Astrocyte (in vitro differentiated cells and primary cell): ENCODE results near the gene DHRS2.

ENCODE experiments used
- CTCF ChIP-seq: IDR thresholded peaks from 2 replicates; pipeline ENCODE4 v1.5.1; 2011; ENCODE audit warnings: low read depth, mild to moderate bottlenecking, inconsistent platforms, low read length, moderate library complexity; ENCODE audit not compliant: insufficient read depth
- EZH2 ChIP-seq: IDR thresholded peaks from 2 replicates; pipeline ENCODE4 v1.6.1; 2012; ENCODE audit warnings: mild to moderate bottlenecking, low read length, inconsistent platforms; ENCODE audit not compliant: insufficient read depth

GRCh38 chr14:23623962-23624361 lies 12.2 kb upstream of the DHRS2 start:
- TF ChIP-seq EZH2: no peak
- TF ChIP-seq CTCF: no peak
